Thymus (tissue), 11 donors: Measurements from ENCODE around the gene UBN2. TPM values are rescaled to one million over a fixed set of nuclear protein-coding genes. Genes with fewer than 3 reads are reported as not detected.

ENCODE experiments used
- DNase-seq, 9 donors: peaks; one replicate each; pipeline ENCODE4 v3.0.0-alpha.2; 2013; ENCODE audit warnings: low spot score in 9 of 9, low read depth in 6 of 9, missing footprints in 1 of 9
- H3K27ac ChIP-seq, 2 donors: one replicate each; pipeline ENCODE4 v1.5.1; 2013; ENCODE audit warnings: control low read depth in 1 of 2, low read depth in 1 of 2, low read length in 1 of 2, mild to moderate bottlenecking in 1 of 2, moderate library complexity in 1 of 2
- H3K27me3 ChIP-seq, 2 donors: one replicate each; pipeline ENCODE4 v1.5.1; 2013; ENCODE audit warnings: low read length in 1 of 2; ENCODE audit not compliant: control insufficient read depth in 2 of 2, insufficient read depth in 1 of 2
- H3K36me3 ChIP-seq, 2 donors: one replicate each; pipeline ENCODE4 v1.5.1; 2013; ENCODE audit warnings: low read length in 1 of 2, mild to moderate bottlenecking in 1 of 2, moderate library complexity in 1 of 2; ENCODE audit not compliant: control insufficient read depth in 2 of 2, insufficient read depth in 2 of 2
- H3K4me1 ChIP-seq, 2 donors: one replicate each; pipeline ENCODE4 v1.5.1; 2013; ENCODE audit warnings: low read length in 2 of 2; ENCODE audit not compliant: control insufficient read depth in 2 of 2, insufficient read depth in 2 of 2
- H3K4me3 ChIP-seq, 2 donors: one replicate each; pipeline ENCODE4 v1.5.1; 2013; ENCODE audit warnings: low read length in 2 of 2, control low read depth in 1 of 2, mild to moderate bottlenecking in 1 of 2
- H3K9me3 ChIP-seq, 2 donors: one replicate each; pipeline ENCODE4 v1.5.1; 2013; ENCODE audit warnings: low read length in 1 of 2, mild to moderate bottlenecking in 1 of 2; ENCODE audit not compliant: control insufficient read depth in 2 of 2, insufficient read depth in 1 of 2
- WGBS: extraction: QIAGEN DNeasy Blood & Tissue Kit; methylation state at CpG from one replicate; pipeline ENCODE4 v1.1.7; 2013; 5-methylcytosine and 5-hydroxymethylcytosine counted together
- polyA plus RNA-seq: library from polyadenylated mRNA; stranded (reverse); fragments of 200-250 nt; gene quantifications from one replicate; pipeline ENCODE4 v1.2.3, GENCODE V29; 2013
- total RNA-seq: library from RNA; stranded (reverse); fragments of 120-200 nt; gene quantifications from one replicate; pipeline ENCODE4 v1.2.4, GENCODE V29; 2013
- donor health status: healthy.

Gene UBN2
- total and polyA plus RNA-seq, 2 donors = 3.8 to 4.3 TPM

DNA sequence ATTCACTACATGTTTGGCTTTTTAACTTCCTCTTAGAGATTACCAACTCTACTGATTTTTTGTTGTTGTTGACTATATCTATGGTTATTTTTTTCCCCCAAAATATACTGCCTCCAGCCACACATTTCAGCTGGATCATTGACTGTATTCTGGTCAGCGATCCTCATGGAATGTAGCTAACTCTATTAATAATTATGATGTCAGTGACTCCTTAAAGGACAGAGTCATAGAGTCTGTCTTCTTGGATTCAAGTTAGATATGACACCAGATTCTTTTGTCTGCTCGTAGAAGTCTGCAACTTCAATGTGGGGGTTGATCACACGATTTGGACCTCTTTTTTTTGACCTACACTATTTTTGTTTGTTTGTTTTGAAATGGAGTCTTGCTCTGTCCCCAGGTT, 33.2 kb downstream of the UBN2 start:
- Histone ChIP-seq H3K27me3 (no peaks in the 10 kb centered on the region), H3K27ac (no peak overlapping the region), H3K36me3 (peaks cover 27 to 48% of the 10 kb centered on the region in 2 donors), H3K4me1 (no peaks in the 10 kb centered on the region), H3K4me3 (no peak overlapping the region), H3K9me3 (no peaks in the 10 kb centered on the region)
- no peak for DNase-seq
- 97% methylated on average over 3 of the region's 3 CpGs for WGBS

- WGBS = 99% methylated on average over 2 of the region's 2 CpGs
- no peak for DNase-seq
These were observed 34.6 kb downstream of the UBN2 start for GRCh38 chr7:139265673-139266072.

GRCh38 chr7:139271718-139272628, 40.9 kb downstream of the UBN2 start:
- no peak overlapping the region for H3K27ac ChIP-seq
- peaks cover 31 to 39% of the 10 kb centered on the region in 2 donors for H3K36me3 ChIP-seq
- H3K4me1 ChIP-seq = no peaks in the 10 kb centered on the region
- WGBS = 97% methylated on average over 17 of the region's 17 CpGs
- H3K9me3 ChIP-seq = no peaks in the 10 kb centered on the region
- no peak for DNase-seq
- H3K4me3 ChIP-seq = no peak overlapping the region
- no peaks in the 10 kb centered on the region for H3K27me3 ChIP-seq

More at GRCh38 chr7:139265673-139266072, 34.6 kb downstream of the UBN2 start:
- no peaks in the 10 kb centered on the region for H3K4me1 ChIP-seq
- no peaks in the 10 kb centered on the region for H3K27me3 ChIP-seq
- no peaks in the 10 kb centered on the region for H3K9me3 ChIP-seq
- no peak overlapping the region for H3K27ac ChIP-seq
- H3K4me3 ChIP-seq = no peak overlapping the region
- H3K36me3 ChIP-seq = peaks cover 24 to 42% of the 10 kb centered on the region in 2 donors

GRCh38 chr7:139284252-139284896, 53.3 kb downstream of the UBN2 start:
- peaks cover 19 to 30% of the 10 kb centered on the region in 2 donors for H3K36me3 ChIP-seq
- 97% methylated on average over 5 of the region's 5 CpGs for WGBS

DNA sequence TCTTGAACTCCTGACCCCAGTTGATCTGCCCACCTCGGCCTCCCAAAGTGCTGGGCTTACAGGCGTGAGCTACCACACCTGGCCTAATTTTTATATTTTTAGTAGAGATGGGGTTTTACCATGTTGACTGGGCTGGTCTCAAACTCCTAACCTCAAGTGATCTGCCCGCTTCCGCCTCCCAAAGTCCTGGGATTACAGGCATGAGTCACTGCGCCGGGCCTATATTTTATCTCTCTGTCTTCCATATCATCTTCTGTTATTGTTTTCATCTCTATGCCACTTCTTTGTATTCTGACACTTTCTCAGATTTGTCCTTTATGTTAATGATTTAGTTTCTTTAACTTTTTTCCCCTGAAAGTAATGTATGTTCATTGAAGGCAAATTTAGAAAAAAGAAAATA, 55.1 kb downstream of the UBN2 start:
- H3K27ac ChIP-seq = no peak overlapping the region
- H3K4me1 ChIP-seq = no peaks in the 10 kb centered on the region
- no peak overlapping the region for H3K4me3 ChIP-seq
- no peaks in the 10 kb centered on the region for H3K9me3 ChIP-seq
- no peak for DNase-seq
- 97% methylated on average over 6 of the region's 6 CpGs for WGBS
- H3K36me3 ChIP-seq = peaks cover 19 to 27% of the 10 kb centered on the region in 2 donors
- no peaks in the 10 kb centered on the region for H3K27me3 ChIP-seq

More at GRCh38 chr7:139284252-139284896, 53.3 kb downstream of the UBN2 start:
- Histone ChIP-seq H3K4me3 (no peak overlapping the region), H3K9me3 (no peaks in the 10 kb centered on the region), H3K27ac (no peak overlapping the region), H3K4me1 (no peaks in the 10 kb centered on the region), H3K27me3 (no peaks in the 10 kb centered on the region)
- DNase-seq = no peak

DNA sequence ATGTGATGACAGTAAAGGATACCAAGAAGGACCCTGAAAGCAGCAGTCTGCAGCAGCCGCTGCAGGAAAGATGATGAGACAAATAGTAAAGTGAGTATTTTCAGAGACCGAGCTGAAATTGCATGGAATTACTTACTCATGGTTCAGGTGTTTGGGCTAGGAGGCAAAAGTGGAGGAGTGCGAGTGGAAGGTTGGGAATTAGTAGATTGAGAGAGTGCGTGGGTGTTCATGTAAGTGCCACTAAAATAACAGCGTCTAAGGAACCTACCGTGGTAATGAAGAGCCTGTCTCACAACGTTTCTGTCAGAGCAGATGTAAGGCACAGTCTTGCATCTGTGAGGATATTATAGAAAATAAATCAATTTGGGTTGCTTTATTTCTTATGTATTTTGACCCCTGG, 61.8 kb downstream of the UBN2 start:
- H3K27ac ChIP-seq = no peak overlapping the region
- WGBS = 97% methylated on average over 7 of the region's 7 CpGs
- H3K4me1 ChIP-seq = no peaks in the 10 kb centered on the region
- no peak for DNase-seq
- H3K4me3 ChIP-seq = no peak overlapping the region
- H3K9me3 ChIP-seq = no peaks in the 10 kb centered on the region
- H3K36me3 ChIP-seq = peaks cover 17 to 20% of the 10 kb centered on the region in 2 donors
- H3K27me3 ChIP-seq = no peaks in the 10 kb centered on the region

DNA sequence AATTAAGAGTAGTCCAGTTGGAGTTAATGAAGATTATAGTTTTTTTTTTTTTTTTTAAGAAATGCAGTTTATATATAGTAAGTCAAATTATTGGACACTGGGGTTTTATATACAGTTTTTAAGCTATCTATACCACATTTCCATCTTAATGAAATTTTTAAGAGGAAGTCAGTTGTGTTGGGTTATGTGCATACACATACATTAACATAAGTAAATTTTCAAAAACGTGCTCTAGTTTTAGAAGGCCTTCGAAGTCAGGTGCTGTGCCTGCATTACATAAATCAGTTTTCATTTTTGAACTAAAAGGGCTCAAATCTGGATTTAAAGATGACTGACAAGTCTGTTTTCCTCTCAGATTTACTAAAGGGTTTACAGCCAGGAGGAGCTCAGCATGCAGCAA, 62.5 kb downstream of the UBN2 start:
- H3K36me3 ChIP-seq = peaks cover 21 to 24% of the 10 kb centered on the region in 2 donors

DNA sequence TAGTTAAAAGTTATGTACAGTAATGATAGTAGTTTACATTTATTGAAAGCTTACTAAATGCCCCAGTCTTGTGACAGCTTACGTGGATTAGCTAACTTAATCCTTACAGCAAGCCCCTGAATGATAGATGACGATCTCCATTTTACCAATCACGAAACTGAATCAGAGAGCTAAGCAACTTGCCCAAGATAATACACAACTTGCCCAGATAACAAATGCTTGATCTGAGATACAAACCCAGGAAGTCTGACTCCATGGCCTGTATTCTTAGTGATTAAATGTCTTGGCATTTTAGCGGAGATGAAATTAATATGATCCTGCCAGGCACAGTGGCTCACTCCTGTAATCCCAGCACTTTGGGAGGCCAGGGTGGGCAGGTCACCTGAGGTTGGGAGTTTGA, 63.2 kb downstream of the UBN2 start:
- 98% methylated on average over 4 of the region's 4 CpGs for WGBS
- peaks cover 21 to 25% of the 10 kb centered on the region in 2 donors for H3K36me3 ChIP-seq
- H3K9me3 ChIP-seq = no peaks in the 10 kb centered on the region
- no peak overlapping the region for H3K4me3 ChIP-seq
- H3K4me1 ChIP-seq = no peaks in the 10 kb centered on the region
- H3K27me3 ChIP-seq = no peaks in the 10 kb centered on the region
- no peak overlapping the region for H3K27ac ChIP-seq
- DNase-seq = no peak

More for the DNA sequence above, 62.5 kb downstream of the UBN2 start:
- H3K9me3 ChIP-seq = no peaks in the 10 kb centered on the region
- no peaks in the 10 kb centered on the region for H3K4me1 ChIP-seq
- no peak for DNase-seq
- 99% methylated on average over 2 of the region's 2 CpGs for WGBS
- no peak overlapping the region for H3K27ac ChIP-seq
- no peak overlapping the region for H3K4me3 ChIP-seq
- no peaks in the 10 kb centered on the region for H3K27me3 ChIP-seq

DNA sequence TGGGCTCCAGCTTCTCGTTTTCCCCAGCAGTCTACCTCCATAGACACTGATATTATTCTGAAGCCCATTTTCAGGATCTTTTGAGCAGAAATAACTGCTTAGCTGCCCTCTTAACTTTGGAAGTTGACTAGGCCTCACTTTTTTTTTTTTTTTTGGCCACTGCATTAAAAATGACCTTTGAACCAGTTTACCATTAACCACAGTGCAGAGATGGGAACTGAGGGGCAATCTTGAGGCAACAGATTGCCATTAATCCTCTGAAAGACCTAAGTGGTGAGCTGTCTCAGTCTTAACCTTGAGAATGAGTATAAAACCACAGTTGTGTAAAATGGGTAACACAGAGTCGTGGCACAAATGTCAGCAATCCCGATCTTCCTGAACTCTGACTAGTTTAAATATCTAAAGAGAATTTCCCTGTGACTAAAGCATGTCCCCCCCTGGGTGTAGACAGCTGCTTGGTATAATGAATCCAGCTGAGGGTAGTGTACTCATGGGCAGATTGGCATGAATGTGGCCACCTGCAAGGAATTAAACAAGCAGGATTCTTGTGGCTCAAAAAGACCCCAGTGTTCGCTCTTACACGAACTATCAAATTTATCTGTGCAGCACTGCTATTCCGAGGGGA, 64.0 kb downstream of the UBN2 start:
- no peaks in the 10 kb centered on the region for H3K27me3 ChIP-seq
- DNase-seq = no peak
- no peaks in the 10 kb centered on the region for H3K4me1 ChIP-seq
- WGBS = 98% methylated on average over 6 of the region's 6 CpGs
- peaks cover 21 to 26% of the 10 kb centered on the region in 2 donors for H3K36me3 ChIP-seq
- no peak overlapping the region for H3K27ac ChIP-seq
- H3K9me3 ChIP-seq = no peaks in the 10 kb centered on the region
- no peak overlapping the region for H3K4me3 ChIP-seq
